Eye (tissue), 1 donor: ENCODE results near the gene SYT12.
"Not testable (repeated sequence)": the region's sequence is repeated elsewhere in the genome, so short reads cannot be mapped to it uniquely, and the experiment has no call there.

Source experiments
- DNase-seq: peaks from one replicate; pipeline ENCODE4 v3.0.0-alpha.2; 2015

The SYT12 gene

GRCh38 chr11:66999555-66999954, 23.4 kb upstream of the SYT12 start:
- no peak for DNase-seq

DNA sequence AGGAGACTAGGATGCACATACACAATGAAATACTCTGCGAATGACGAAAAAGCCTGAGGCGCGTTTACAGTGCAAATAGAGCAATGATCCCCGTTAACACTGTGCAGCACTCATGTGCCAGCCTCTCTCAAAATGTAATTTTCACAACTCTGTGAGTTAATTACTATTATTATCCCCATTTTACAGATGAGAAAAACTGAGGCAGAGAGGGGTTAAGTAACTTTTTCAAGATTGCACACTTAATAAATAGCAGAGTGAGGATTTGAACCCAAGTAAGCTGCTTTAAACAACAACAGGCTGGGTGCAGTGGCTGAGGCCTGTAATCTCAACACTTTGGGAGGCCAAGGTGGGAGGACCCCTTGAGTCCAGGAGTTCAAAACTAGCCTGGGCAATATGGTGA, 21.6 kb upstream of the SYT12 start:
- no peak for DNase-seq

GRCh38 chr11:67002297-67002913, 20.5 kb upstream of the SYT12 start:
- peak; percentile 35 for DNase-seq

- DNase-seq: no peak
These were observed 20.0 kb upstream of the SYT12 start for GRCh38 chr11:67002921-67003411.

DNA sequence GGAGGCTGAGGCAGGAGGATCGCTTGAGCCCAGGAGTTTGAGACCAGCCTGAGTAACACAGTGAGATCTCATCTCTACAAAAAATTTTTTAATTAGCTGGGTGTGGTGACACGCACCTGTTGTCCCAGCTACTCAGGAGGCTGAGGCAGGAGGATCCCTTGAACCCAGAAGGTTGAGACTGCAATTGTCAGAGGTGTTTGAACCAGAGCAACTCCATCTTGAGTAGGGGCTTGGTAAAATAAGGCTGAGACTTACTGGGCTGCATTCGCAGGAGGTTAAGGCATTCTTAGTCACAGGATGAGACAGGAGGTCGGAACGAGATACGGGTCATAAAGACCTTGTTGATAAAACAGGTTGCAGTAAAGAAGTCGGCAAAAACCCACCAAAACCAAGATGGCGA, 17.7 kb upstream of the SYT12 start:
- DNase-seq: not testable (repeated sequence)

GRCh38 chr11:67006029-67006884, 16.7 kb upstream of the SYT12 start:
- DNase-seq: peak; percentile 31

DNA sequence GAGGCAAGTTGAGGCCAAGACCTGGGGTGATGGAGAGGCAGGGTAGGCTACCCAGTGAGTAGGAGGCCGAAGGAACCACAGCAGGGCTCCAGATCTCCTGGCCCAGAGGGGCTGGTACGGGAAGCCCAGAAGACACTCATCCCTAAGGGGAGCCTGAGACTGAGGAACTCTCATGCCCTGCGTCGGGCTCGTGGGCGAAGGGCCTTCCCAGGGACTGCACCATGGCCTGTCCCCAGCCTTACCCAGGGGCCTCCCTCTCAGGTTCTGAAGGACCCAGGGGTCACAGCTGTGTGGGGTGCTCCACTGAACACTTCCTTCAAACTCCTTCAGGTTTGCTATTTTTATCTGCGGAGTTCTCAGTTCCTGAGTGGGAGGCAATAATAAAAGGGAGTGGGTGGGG, 15.8 kb upstream of the SYT12 start:
- no peak for DNase-seq

GRCh38 chr11:67010296-67010905, 12.5 kb upstream of the SYT12 start:
- no peak for DNase-seq

- no peak for DNase-seq
These were observed 9.4 kb upstream of the SYT12 start for GRCh38 chr11:67013511-67014045.

GRCh38 chr11:67014343-67014742, 8.6 kb upstream of the SYT12 start:
- no peak for DNase-seq

GRCh38 chr11:67015048-67015447, 7.9 kb upstream of the SYT12 start:
- no peak for DNase-seq

DNA sequence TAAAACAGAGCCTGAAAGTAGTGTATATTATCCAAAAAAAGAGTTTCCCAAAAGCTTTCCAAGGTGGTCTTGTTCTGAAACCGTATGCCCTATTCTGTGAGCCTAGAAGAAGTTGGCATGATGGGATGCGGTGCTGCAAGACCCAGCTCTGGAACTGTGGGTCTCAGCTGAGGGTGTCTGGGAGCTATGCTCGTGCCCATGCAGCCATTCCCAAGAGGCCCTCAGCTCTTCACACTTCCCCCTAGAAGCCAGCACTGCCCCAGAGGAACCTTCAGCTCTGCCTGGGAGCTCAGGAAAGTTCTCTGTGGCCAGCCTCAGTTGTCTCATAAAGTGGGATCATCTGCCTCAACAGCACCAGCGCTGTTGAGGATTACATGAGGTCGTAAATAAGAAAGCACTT, 6.4 kb upstream of the SYT12 start:
- no peak for DNase-seq

GRCh38 chr11:67020949-67021348, 2.0 kb upstream of the SYT12 start:
- no peak for DNase-seq

DNA sequence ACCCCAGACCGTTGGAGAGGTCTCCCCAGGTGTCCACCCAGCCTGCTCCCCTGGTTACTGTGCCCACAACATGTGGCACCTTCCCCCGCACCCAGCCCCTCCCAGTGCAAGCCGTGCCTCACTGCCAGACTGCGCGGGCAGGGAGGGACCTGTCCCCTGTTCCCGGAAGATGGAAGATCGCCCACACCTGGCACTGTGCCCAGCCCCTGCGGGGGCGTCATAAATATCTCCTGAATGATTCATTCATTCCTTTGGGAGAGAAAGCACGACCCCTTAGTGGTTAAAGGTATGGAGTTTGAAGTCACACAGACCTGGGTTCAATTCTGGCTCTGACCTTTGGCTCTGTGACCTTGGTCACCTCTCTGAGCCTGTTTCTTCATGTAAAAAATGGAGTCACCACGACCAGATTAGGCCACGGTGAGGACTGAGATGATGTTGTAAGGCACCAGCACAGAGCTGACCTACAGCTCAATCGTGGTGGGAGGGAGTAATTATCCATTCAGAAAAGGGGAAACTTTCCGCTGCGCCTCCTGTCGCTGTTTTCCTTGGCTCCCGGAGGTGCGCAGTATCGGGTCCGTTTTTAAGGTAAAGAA, 497 bp upstream of the SYT12 start:
- peak; percentile 28 for DNase-seq

- no peak for DNase-seq
These were observed 1.0 kb downstream of the SYT12 start for GRCh38 chr11:67023957-67024353.

GRCh38 chr11:67024410-67024809, 1.5 kb downstream of the SYT12 start:
- no peak for DNase-seq

DNA sequence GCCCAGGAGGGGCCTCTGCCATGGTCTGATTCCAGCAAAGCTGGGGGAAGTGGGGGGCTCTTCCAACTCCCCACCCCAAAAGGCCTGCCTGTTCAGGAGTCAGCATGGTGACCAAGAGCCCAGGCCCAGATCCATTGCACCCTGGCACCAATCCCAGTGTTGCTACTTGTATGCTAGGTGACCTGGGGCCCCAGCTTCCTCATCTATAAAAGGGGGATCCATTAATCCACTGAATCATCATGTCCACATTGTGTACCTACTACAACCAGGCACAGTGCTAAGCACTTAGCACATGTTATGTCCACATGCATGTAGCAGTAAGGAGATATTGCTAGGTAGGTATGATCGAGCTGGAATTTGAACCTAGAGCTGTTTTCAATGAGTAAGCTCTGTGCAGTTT, 2.0 kb downstream of the SYT12 start:
- no peak for DNase-seq

DNA sequence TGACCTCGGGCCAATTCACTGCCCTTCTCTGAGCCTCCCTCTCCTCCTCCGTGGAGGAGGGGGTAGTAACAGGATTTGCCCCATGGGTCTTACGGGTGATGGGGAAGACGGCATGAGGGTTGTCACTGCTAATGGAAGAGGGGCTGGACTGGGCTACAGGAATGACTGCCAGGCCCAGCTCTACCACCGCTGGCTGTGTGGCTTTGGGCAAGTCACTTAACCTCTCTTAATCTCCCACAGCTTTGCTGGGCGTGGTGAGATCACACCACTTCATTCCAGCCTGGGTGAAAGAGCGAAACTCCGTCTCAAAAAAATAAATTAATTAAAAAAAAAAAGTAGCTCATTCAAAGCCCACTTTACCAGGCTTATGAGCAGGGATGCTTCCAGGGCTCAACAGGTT, 2.8 kb downstream of the SYT12 start:
- no peak for DNase-seq

DNA sequence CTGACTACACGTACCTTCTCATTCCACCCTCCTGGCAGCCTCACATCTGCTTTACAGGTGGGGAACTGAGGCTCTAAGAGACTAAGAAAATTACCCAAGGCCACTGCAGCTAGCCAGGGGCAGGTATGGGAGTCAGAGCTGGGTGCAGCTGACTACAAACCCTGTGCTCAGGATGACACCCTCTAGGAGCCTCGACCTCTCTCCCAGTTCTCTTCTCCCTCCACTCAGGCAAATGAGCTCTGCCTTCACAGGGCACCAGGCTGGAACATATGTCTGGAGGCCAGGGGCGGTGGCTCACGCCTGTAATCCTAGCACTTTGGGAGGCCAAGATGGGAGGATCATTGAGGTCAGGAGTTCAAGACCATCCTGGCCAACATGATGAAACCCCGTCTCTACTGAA, 4.0 kb downstream of the SYT12 start:
- DNase-seq: no peak

DNA sequence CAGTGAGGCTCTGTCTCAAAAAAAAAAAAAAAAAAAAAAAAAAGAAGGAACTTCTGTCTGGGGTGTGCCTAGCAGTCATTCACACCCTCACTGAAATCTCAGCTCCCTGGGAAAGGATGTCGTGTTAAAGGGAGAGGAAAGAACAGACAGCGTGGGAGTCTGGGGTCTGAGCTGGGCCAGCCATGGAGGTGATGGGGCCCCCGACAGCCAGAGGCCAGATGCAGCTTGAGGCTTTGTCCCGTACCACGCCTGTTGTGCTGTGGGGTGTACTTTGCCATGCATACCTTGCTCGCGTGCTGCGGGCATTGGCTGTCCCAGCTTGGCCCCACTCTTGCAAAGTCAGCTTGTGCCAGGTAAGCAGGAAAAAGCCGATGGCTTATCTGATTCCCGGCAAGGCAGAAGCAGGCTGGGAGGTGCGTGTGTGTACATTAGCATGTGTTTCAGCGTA, 4.6 kb downstream of the SYT12 start:
- DNase-seq: no peak

- DNase-seq: no peak
These were observed 5.1 kb downstream of the SYT12 start for GRCh38 chr11:67027943-67028542.

DNA sequence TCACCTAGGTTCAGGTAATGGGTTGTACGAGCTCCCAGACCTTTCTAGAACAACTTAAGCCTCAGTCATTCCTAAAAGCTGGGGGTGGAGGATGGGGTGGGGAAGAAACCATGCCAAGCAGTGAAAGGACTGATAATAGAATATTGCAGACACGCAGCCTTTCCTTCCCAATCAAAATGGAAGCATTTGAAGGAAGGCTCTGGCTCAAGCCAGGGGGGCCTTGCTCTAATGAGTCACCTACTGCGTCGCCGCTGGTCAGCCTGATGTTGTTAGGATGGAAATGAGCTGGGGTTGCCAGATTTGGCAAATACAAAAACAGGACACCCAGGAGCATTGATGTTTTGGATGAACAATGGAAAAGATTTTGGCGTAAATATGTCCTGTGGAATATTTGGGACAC, 6.2 kb downstream of the SYT12 start:
- DNase-seq: no peak

GRCh38 chr11:67030976-67031375, 8.0 kb downstream of the SYT12 start:
- DNase-seq: no peak
